Smooth muscle cell of trachea (primary cell): ENCODE data around the gene SERPINA9. TPM values are rescaled to one million over a fixed set of nuclear protein-coding genes. Genes with fewer than 3 reads are reported as not detected.

Source experiments
- total RNA-seq: library from RNA; depleted of rRNA; stranded (reverse); fragments of >200 nt; gene quantifications from 2 replicates; pipeline ENCODE4 v1.2.1, GENCODE V29; 2014

Gene SERPINA9, protein sequence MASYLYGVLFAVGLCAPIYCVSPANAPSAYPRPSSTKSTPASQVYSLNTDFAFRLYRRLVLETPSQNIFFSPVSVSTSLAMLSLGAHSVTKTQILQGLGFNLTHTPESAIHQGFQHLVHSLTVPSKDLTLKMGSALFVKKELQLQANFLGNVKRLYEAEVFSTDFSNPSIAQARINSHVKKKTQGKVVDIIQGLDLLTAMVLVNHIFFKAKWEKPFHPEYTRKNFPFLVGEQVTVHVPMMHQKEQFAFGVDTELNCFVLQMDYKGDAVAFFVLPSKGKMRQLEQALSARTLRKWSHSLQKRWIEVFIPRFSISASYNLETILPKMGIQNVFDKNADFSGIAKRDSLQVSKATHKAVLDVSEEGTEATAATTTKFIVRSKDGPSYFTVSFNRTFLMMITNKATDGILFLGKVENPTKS
- total RNA-seq, result 0.50 TPM in 1 of 2 replicates, not detected in the other

DNA sequence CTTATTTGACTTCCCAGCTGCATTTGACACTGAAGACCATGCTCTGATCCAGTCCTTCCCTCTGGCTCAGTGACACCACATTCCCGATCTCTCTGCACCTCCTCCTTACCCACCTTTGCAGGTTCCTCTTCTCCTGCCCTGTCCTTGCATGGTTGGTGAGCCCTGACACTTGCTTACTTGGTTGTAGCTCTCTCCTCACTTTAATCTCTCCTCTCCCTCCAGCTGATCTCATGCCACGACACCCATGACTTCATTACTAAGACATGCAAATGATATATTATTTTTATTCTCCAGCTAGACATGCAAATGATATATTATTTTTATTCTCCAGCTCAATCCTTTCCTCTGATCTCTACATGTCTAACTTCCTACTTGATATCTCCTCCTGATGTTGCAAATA lies at the start of gene SERPINA9:
TSS of gene SERPINA9 (minus strand) at position 175 of the 400 bp plus-strand sequence. CDS start 6,357 bp downstream, outside the sequence.

DNA sequence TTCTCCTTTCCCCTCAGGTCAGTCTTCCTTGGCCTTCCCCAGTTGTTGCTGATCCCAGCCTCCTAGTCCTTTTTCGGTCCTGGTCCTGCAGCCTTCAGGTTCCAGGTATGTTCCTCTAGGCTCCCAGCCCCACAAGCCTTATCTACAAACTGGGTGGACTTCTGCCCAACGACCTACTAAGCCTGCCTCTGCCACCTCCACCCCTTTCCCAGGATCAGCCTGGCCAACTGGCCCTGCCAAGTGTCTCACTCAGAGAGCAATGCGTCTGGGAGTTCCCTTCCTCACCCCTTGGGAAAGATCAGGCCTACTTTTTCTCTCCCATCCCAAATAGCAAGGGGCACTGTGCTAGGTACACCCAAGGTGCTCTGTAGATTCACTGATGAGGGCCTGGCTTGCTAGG lies 33.4 kb upstream of the SERPINA9 start, which contains the start of gene SERPINA12:
TSS of gene SERPINA12 (minus strand) at position 114 of the 400 bp plus-strand sequence. CDS start 11,072 bp downstream, outside the sequence.

Other genes starting within 250 kb of the SERPINA9 start
- gene SERPINA10, start 182.9 kb downstream of the SERPINA9 start, total RNA-seq, result 0.17 TPM in 1 of 2 replicates, not detected in the other
- gene SERPINA6, start 152.9 kb downstream of the SERPINA9 start, total RNA-seq, result 0.17 TPM in 1 of 2 replicates, not detected in the other
- not detected in 2 replicates for gene SERPINA2, start 109.5 kb downstream of the SERPINA9 start, total RNA-seq
- gene SERPINA1, start 87.6 kb downstream of the SERPINA9 start, total RNA-seq, result under 0.01 TPM in 1 of 2 replicates, not detected in the other
- not detected in 2 replicates for gene SERPINA11, start 23.4 kb downstream of the SERPINA9 start, total RNA-seq
- not detected in 2 replicates for gene SERPINA12, start 33.3 kb upstream of the SERPINA9 start, total RNA-seq
- gene SERPINA4, start 85.2 kb upstream of the SERPINA9 start, total RNA-seq, result not detected in 2 replicates
- 0.17 TPM in 1 of 2 replicates, not detected in the other for gene SERPINA5, start 105.2 kb upstream of the SERPINA9 start, total RNA-seq
- 0.15 and 3.5 TPM in 2 replicates for gene SERPINA3, start 136.2 kb upstream of the SERPINA9 start, total RNA-seq